Airway epithelial cell (primary cell): Measurements from ENCODE around the gene SAMD7. TPM values are rescaled to one million over a fixed set of nuclear protein-coding genes. Genes with fewer than 3 reads are reported as not detected.

Experiments used
- total RNA-seq: library from RNA; depleted of rRNA; stranded (reverse); fragments of >200 nt; gene quantifications from 2 replicates; pipeline ENCODE4 v1.2.3, GENCODE V29; 2015

SAMD7 gene, protein sequence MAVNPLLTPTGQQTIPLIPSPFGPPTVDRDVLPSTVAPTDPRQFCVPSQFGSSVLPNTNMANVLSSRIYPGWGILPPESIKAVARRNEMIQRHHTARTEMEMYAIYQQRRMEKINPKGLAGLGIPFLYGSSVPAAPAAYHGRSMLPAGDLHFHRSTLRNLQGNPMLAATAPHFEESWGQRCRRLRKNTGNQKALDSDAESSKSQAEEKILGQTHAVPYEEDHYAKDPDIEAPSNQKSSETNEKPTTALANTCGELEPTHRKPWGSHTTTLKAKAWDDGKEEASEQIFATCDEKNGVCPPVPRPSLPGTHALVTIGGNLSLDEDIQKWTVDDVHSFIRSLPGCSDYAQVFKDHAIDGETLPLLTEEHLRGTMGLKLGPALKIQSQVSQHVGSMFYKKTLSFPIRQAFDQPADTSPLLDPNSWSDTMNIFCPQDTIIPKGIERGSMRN
- not detected in 2 replicates for total RNA-seq

DNA sequence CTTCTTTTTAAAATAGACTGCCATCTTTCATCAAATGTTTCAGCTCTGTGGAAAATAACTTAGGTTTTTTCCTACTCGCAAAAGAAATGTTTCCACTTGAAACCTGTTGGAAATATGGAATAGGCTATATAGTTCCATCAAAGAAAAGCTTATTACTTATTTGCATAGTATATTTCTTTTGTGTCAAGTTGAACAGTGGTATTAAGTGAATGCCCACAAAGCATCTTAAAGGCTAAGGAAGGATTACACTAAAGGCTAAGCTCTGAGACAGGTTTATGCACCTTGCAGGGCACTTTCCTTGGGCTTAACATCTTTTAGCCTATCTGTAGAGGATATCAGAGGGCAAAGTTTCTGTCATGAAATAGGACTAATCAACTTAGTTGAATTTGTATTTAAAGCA is at the start of gene SAMD7:
Gene SAMD7 (plus strand): TSS at position 301 of the 400 bp plus-strand sequence. CDS start 7,927 bp downstream, outside the sequence.

DNA sequence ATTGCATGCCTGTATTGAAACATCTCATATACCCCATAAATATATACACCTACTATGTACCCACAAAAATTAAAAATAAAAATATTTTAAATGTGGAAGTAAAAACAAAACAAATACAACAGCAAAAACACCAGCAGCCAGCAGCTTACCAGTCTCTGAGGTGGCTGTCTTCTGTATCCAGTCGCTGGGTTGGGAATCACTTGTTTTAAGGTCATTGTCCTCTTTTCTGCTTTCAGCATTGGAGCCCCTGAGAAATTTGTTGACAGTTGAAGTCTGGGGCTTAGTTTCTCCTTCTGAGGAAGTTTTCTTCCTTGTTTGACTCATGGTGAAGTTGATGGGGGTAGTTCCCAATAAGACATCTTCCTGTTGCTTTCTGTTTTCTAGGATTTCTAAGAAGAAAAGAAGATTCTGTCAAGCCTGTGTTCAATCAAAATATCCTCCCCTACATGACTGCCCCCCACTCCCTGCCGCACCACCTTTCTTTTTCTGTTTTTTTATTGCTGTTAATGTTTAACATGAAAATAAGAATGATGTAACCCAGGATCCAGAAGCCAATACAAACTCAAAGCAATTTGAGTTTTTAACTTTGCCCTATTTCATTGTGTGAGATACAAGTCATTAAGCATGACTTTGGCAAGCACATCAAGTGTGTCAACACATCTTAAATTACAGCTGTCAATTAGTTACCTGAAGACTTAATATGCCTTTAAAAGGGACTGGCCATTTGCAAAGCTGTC is 41.7 kb upstream of the SAMD7 start, which contains the start of gene LRRC31:
Gene LRRC31 (minus strand): TSS at position 452 of the 737 bp plus-strand sequence. CDS start 128 bp downstream, at position 324.

DNA sequence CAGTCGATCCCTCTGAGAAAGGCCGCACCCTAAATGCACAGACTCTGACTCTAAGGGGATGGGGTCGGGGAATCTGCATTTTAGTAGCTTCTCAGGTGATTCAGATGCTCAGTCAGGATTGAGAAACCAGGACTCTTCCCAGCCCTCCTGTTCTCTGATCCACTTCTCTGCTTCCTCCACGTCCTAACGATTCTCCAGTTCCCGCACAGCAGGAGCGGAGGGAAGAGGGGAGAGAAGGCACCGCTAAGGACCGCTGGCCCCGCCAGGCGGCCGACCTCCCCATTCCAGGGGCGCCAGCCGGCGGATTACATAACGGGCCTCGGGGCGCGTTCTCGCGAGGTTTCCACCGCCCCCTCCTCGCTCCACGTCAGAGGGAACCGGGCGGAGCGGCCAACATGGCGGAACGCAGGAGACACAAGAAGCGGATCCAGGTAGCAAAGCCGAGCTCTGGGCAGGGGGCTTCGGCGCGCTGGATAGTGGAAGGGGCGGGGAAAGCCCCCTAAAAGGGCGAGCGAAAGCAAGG is 55.1 kb downstream of the SAMD7 start, which contains the start of gene SEC62:
Gene SEC62 (plus strand): TSS at position 380 of the 523 bp plus-strand sequence. CDS start 16 bp downstream, at position 396.

Other genes starting within 250 kb of the SAMD7 start
- 8.7 and 12.3 TPM in 2 replicates for gene MECOM, start 247.9 kb upstream of the SAMD7 start, total RNA-seq
- gene TERC, start 146.5 kb upstream of the SAMD7 start, total RNA-seq = 199 and 253 TPM in 2 replicates
- gene ACTRT3, start 142.0 kb upstream of the SAMD7 start, total RNA-seq = 1.7 and 1.9 TPM in 2 replicates
- gene MYNN, start 138.2 kb upstream of the SAMD7 start, total RNA-seq = 9.3 and 11.1 TPM in 2 replicates
- gene LRRIQ4, start 98.7 kb upstream of the SAMD7 start, total RNA-seq = not detected in 2 replicates
- gene LRRC34, start 98.7 kb upstream of the SAMD7 start, total RNA-seq = 0.51 and 0.85 TPM in 2 replicates
- not detected in 2 replicates for gene LRRC31, start 41.6 kb upstream of the SAMD7 start, total RNA-seq
- gene SEC62, start 55.2 kb downstream of the SAMD7 start, total RNA-seq = 18.8 and 21.5 TPM in 2 replicates
- 1.1 TPM in 2 replicates for gene GPR160, start 126.4 kb downstream of the SAMD7 start, total RNA-seq